K562 (cell line): ENCODE data around the gene SYNPR. TPM values are rescaled to one million over a fixed set of nuclear protein-coding genes. Genes with fewer than 3 reads are reported as not detected.

Source experiments
- ATAC-seq: fragments of 200-7000 bp; cut with Tn5 transposase; 3 replicates; pipeline ENCODE4 v1.9.1; 2020; ENCODE audit warnings: moderate library complexity
- BruUV-seq: library from RNA; stranded (reverse); fragments of 400-500 nt; replicated peaks from 2 replicates; lab custom pipeline; 2021; lab: Mats Ljungman, UMichigan
- CTCF ChIA-PET: fragments of 300-600 bp; formaldehyde crosslinking; extraction: SDS; loops from one replicate; lab custom pipeline; 2021; ENCODE audit warnings: low intra/inter-chr PET ratio; lab: Yijun Ruan, JAX
- POLR2A ChIA-PET: fragments of 300-600, 350-650 bp; sonication (Branson Sonifier 250); formaldehyde crosslinking; extraction: SDS; loops from one replicate; lab custom pipeline; 2021; ENCODE audit warnings: antibody characterized with exemption, inconsistent platforms; lab: Yijun Ruan, JAX
- DNase-seq, 4 experiments: peaks; one replicate each; pipeline versions ENCODE4 v3.0.0 to v3.0.0-alpha.2; 2011 to 2018; ENCODE audit warnings: low spot score in 3 of 4, mixed read lengths in 3 of 4; ENCODE audit errors: extremely low read depth in 1 of 4
- FAIRE-seq: peaks from 2 replicates; lab custom pipeline; 2011; peaks lifted over from hg19 to GRCh38; lab: Jason Lieb, UNC
- H2AFZ ChIP-seq: 2 replicates; pipeline ENCODE4 v1.6.0; 2011; ENCODE audit warnings: low read depth, low read length, control low read depth, inconsistent platforms
- H3K27ac ChIP-seq: fragments of 200-600 bp; 3 replicates; pipeline ENCODE4 v1.8.0; 2011; ENCODE audit warnings: low read depth, mild to moderate bottlenecking, control low read depth, inconsistent platforms, low read length, moderate library complexity, mixed read lengths; ENCODE audit errors: extremely low read depth
- H3K27me3 ChIP-seq, 2 experiments: fragments of 300-600 bp in 1 of 2; 2 replicates in 1 of 2; 3 replicates in 1 of 2; pipeline versions ENCODE4 v1.6.0 to v1.8.0; 2011; ENCODE audit warnings: inconsistent platforms in 2 of 2, low read length in 2 of 2, mild to moderate bottlenecking in 1 of 2, mixed read lengths in 1 of 2, moderate library complexity in 1 of 2; ENCODE audit not compliant: control insufficient read depth in 2 of 2, insufficient read depth in 2 of 2
- H3K36me3 ChIP-seq: fragments of 300-600 bp; 3 replicates; pipeline ENCODE4 v1.8.0; 2011; ENCODE audit warnings: mild to moderate bottlenecking, low read length, inconsistent platforms; ENCODE audit not compliant: control insufficient read depth, insufficient read depth
- H3K4me1 ChIP-seq, 2 experiments: fragments of 200-600 bp in 1 of 2; replicated peaks in 1 of 2; 2 replicates in 1 of 2; 3 replicates in 1 of 2; pipeline versions ENCODE4 v1.5.1 to v1.8.0; 2011; ENCODE audit warnings: inconsistent platforms in 2 of 2, low read length in 2 of 2, mild to moderate bottlenecking in 1 of 2, mixed read lengths in 1 of 2, moderate library complexity in 1 of 2; ENCODE audit not compliant: control insufficient read depth in 2 of 2, insufficient read depth in 2 of 2
- H3K4me2 ChIP-seq: 2 replicates; pipeline ENCODE4 v1.6.1; 2011; ENCODE audit warnings: low read length, control low read depth, inconsistent platforms, mixed read lengths; ENCODE audit not compliant: insufficient read depth
- H3K4me3 ChIP-seq: fragments of 200-600 bp; sonication (generic), shearing (Covaris generic); 2 replicates; pipeline ENCODE4 v1.5.1; 2016; ENCODE audit warnings: control low read depth, inconsistent platforms
- H3K79me2 ChIP-seq: fragments of 200-600 bp; 3 replicates; pipeline ENCODE4 v1.8.0; 2011; ENCODE audit warnings: low read length, inconsistent platforms; ENCODE audit not compliant: control insufficient read depth, insufficient read depth
- H3K9ac ChIP-seq, 2 experiments: 2 replicates each; pipeline versions ENCODE4 v1.6.0 to v1.6.1; 2011; ENCODE audit warnings: low read depth in 2 of 2, low read length in 2 of 2, control low read depth in 1 of 2, inconsistent platforms in 1 of 2, mild to moderate bottlenecking in 1 of 2, mixed read lengths in 1 of 2; ENCODE audit not compliant: insufficient read depth in 1 of 2
- H3K9me1 ChIP-seq: one replicate; pipeline ENCODE4 v1.6.0; 2011; ENCODE audit warnings: inconsistent platforms, mild to moderate bottlenecking, low read length, moderate library complexity; ENCODE audit not compliant: control insufficient read depth, insufficient read depth
- H3K9me3 ChIP-seq: replicated peaks from 2 replicates; pipeline ENCODE4 v1.5.1; 2011; ENCODE audit warnings: low read depth, low read length, inconsistent platforms; ENCODE audit not compliant: control insufficient read depth, insufficient read depth
- H4K20me1 ChIP-seq: replicated peaks from 2 replicates; pipeline ENCODE4 v1.6.1; 2011; ENCODE audit warnings: low read length, inconsistent platforms, mixed read lengths; ENCODE audit not compliant: control insufficient read depth, insufficient read depth
- MAZ ChIP-seq, 2 experiments: fragments of 450-650 bp in 1 of 2; sonication (generic) in 1 of 2; formaldehyde crosslinking; IDR thresholded peaks in 1 of 2; conservative IDR thresholded peaks in 1 of 2; 2 replicates each; pipeline versions ENCODE4 v1.4.0 to v1.5.0; 2020; ENCODE audit warnings: mild to moderate bottlenecking in 1 of 2, missing genetic modification reagents in 1 of 2
- MTA3 ChIP-seq: fragments of 450-650 bp; formaldehyde crosslinking; IDR thresholded peaks from 2 replicates; pipeline ENCODE4 v1.6.1; 2017; ENCODE audit warnings: mild to moderate bottlenecking, borderline replicate concordance
- PHF21A ChIP-seq: fragments of 450-650 bp; IDR thresholded peaks from 2 replicates; pipeline ENCODE4 v1.6.1; 2017; ENCODE audit warnings: low read depth, borderline replicate concordance
- TAF9B ChIP-seq: fragments of 450-650 bp; IDR thresholded peaks from 2 replicates; pipeline ENCODE4 v1.6.1; 2018; ENCODE audit warnings: mild to moderate bottlenecking; ENCODE audit not compliant: partially characterized antibody
- ZNF239 ChIP-seq: fragments of 250-450 bp; sonication (Bioruptor Pico); IDR thresholded peaks from 2 replicates; pipeline ENCODE4 v1.4.0; 2020; ENCODE audit warnings: mild to moderate bottlenecking
- ZNF584 ChIP-seq: fragments of 200-800 bp; sonication (Bioruptor generic); IDR thresholded peaks from 2 replicates; pipeline ENCODE4 v1.6.1; 2016; ENCODE audit warnings: low read depth, mild to moderate bottlenecking, missing genetic modification characterization, missing compliant biosample characterization
- WGBS: fragments of 100-300 bp; shearing (Covaris generic); methylation state at CpG from one replicate; pipeline ENCODE4 v1.1.6; 2016; ENCODE audit warnings: low coverage, mixed read lengths; ENCODE audit not compliant: insufficient coverage; ENCODE audit errors: missing lambda C conversion rate; 5-methylcytosine and 5-hydroxymethylcytosine counted together
- in situ Hi-C: fragments of 300-500 bp; cut with MboI; formaldehyde crosslinking; loops from 4 replicates; pipeline ENCODE4 v1.15.0; 2018; ENCODE audit warnings: inconsistent platforms, mixed read lengths
- intact Hi-C: fragments of 100-400 bp; cut with micrococcal nuclease; formaldehyde crosslinking; loops from 2 replicates; pipeline ENCODE4 v1.14.2; 2022
- polyA plus RNA-seq, 8 experiments: library from polyadenylated mRNA; depleted of rRNA in 4 of 8; stranded (reverse) in 5 of 8; unstranded in 3 of 8; fragments of >200 nt; fragmentation: Nextera tagmentation in 2 of 8; fragmentation: Illumina TruSeq in 1 of 8; extraction: Ambion mirVana in 2 of 8; extraction: Trizol in 1 of 8; gene quantifications; 2 replicates each; pipeline versions ENCODE4 v1.2.1 to v1.2.3, GENCODE V29; 2011 to 2014; ENCODE audit warnings: inconsistent platforms in 1 of 8, missing spikeins in 1 of 8
- total RNA-seq, 7 experiments: library from RNA; depleted of rRNA in 6 of 7; stranded (reverse); fragments of >200 nt in 6 of 7; fragmentation: Illumina TruSeq in 2 of 7; extraction: Trizol in 2 of 7; gene quantifications; 2 replicates each; pipeline versions ENCODE4 v1.2.1 to v1.2.3, GENCODE V29; 2011 to 2021; ENCODE audit warnings: low replicate concordance in 1 of 7
- TF ChIP-seq, protein P1 (sequence below): fragments of 450-650 bp; IDR thresholded peaks from 2 replicates; pipeline ENCODE4 v1.6.1; 2017; ENCODE audit warnings: mild to moderate bottlenecking, moderate library complexity
- TF ChIP-seq, protein P2 (sequence below): fragments of 450-650 bp; conservative IDR thresholded peaks from 2 replicates; pipeline ENCODE4 v1.6.1; 2016; ENCODE audit warnings: missing genetic modification characterization, low read depth, mild to moderate bottlenecking, missing compliant biosample characterization, moderate library complexity
- TF ChIP-seq, protein P3 (sequence below): sonication (generic); formaldehyde crosslinking; IDR thresholded peaks from 2 replicates; pipeline ENCODE4 v1.9.0; 2022; ENCODE audit warnings: mild to moderate bottlenecking, missing genetic modification reagents
- TF ChIP-seq, protein P4 (sequence below): fragments of 450-650 bp; IDR thresholded peaks from 2 replicates; pipeline ENCODE4 v1.6.1; 2016; ENCODE audit warnings: antibody characterized with exemption
- TF ChIP-seq, protein P5 (sequence below): fragments of 250-450 bp; sonication (Bioruptor Pico); IDR thresholded peaks from 2 replicates; pipeline ENCODE4 v1.8.0; 2021; ENCODE audit warnings: borderline replicate concordance, mild to moderate bottlenecking, moderate library complexity; ENCODE audit not compliant: poor library complexity, severe bottlenecking
- TF ChIP-seq, protein P6 (sequence below), 2 experiments: IDR thresholded peaks in 1 of 2; conservative IDR thresholded peaks in 1 of 2; 2 replicates each; pipeline ENCODE4 v1.6.1; 2016; ENCODE audit warnings: low read depth in 2 of 2, mild to moderate bottlenecking in 1 of 2, missing compliant biosample characterization in 1 of 2, missing genetic modification characterization in 1 of 2, moderate library complexity in 1 of 2

Gene SYNPR
- total and polyA plus RNA-seq, 9 of the 15 experiments (the other 6 are each of a cell fraction or from before 2014, with no cell fraction given), result not detected

DNA sequence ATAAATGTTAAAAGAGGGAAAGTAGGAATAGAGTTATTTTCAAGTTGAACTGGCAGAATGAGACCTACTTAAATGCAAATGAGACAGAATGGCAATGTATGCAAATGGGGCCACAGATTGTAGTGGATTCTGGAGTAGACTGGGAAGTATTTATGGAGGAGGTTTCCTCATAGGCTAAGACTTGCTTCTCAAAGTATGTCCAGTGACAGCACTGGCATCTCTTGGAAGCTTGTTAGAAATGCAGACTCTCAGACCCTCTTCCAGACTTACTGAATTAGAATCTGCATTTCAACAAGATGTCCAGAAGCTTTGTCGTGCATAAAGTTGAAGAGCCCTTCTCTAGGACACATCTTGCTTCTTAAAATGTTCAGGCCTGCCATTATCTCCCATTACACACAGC lies 306.6 kb downstream of the SYNPR start (continued):
- TF ChIP-seq, protein P1, sequence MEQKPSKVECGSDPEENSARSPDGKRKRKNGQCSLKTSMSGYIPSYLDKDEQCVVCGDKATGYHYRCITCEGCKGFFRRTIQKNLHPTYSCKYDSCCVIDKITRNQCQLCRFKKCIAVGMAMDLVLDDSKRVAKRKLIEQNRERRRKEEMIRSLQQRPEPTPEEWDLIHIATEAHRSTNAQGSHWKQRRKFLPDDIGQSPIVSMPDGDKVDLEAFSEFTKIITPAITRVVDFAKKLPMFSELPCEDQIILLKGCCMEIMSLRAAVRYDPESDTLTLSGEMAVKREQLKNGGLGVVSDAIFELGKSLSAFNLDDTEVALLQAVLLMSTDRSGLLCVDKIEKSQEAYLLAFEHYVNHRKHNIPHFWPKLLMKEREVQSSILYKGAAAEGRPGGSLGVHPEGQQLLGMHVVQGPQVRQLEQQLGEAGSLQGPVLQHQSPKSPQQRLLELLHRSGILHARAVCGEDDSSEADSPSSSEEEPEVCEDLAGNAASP, result no peak
- no peak for TF ChIP-seq ZNF239 (CRISPR knock-in tag)
- TF ChIP-seq, protein P2, sequence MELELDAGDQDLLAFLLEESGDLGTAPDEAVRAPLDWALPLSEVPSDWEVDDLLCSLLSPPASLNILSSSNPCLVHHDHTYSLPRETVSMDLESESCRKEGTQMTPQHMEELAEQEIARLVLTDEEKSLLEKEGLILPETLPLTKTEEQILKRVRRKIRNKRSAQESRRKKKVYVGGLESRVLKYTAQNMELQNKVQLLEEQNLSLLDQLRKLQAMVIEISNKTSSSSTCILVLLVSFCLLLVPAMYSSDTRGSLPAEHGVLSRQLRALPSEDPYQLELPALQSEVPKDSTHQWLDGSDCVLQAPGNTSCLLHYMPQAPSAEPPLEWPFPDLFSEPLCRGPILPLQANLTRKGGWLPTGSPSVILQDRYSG (tag), result no peak

DNA sequence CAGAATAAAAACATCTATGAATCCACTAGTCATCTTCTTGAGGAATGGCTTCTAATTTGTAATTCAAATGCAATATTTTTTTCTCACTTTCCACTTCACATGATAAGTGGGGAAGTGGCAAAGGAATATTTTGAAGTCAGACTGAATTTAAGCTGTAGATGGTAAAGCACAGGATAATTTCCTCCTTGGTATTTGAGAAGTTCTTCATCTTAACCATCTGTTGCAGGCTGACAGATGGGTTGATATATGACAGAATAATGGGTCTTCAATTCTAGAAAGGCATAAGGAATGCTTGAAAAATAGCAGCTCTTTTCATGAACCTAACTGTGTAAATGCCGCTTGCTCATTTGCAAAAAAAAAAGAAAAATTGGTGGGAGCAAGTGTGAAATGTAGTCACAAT lies 307.8 kb downstream of the SYNPR start:
- POLR2A ChIA-PET, result no interaction called here
- no peak for FAIRE-seq
- no TSS peak for BruUV-seq
- TF ChIP-seq, protein P3, sequence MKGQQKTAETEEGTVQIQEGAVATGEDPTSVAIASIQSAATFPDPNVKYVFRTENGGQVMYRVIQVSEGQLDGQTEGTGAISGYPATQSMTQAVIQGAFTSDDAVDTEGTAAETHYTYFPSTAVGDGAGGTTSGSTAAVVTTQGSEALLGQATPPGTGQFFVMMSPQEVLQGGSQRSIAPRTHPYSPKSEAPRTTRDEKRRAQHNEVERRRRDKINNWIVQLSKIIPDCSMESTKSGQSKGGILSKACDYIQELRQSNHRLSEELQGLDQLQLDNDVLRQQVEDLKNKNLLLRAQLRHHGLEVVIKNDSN, result no peak
- TF ChIP-seq MAZ (CRISPR knock-in tag; conservative IDR thresholded peaks at IDR 0.05 in 1 of 2, IDR thresholded peaks at IDR 0.05 in 1 of 2) (no peak), ZNF584 (CRISPR knock-in tag) (no peak), TAF9B (no peak), PHF21A (no peak), MTA3 (no peak)
- TF ChIP-seq, protein P4, sequence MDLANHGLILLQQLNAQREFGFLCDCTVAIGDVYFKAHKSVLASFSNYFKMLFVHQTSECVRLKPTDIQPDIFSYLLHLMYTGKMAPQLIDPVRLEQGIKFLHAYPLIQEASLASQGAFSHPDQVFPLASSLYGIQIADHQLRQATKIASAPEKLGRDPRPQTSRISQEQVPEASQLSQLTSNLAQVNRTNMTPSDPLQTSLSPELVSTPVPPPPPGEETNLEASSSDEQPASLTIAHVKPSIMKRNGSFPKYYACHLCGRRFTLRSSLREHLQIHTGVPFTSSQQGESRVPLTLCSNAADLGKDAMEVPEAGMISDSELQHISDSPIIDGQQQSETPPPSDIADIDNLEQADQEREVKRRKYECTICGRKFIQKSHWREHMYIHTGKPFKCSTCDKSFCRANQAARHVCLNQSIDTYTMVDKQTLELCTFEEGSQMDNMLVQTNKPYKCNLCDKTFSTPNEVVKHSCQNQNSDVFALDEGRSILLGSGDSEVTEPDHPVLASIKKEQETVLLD, result no peak
- TF ChIP-seq, protein P5, sequence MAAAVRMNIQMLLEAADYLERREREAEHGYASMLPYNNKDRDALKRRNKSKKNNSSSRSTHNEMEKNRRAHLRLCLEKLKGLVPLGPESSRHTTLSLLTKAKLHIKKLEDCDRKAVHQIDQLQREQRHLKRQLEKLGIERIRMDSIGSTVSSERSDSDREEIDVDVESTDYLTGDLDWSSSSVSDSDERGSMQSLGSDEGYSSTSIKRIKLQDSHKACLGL (CRISPR knock-in tag), result no peak
- TF ChIP-seq, protein P6, sequence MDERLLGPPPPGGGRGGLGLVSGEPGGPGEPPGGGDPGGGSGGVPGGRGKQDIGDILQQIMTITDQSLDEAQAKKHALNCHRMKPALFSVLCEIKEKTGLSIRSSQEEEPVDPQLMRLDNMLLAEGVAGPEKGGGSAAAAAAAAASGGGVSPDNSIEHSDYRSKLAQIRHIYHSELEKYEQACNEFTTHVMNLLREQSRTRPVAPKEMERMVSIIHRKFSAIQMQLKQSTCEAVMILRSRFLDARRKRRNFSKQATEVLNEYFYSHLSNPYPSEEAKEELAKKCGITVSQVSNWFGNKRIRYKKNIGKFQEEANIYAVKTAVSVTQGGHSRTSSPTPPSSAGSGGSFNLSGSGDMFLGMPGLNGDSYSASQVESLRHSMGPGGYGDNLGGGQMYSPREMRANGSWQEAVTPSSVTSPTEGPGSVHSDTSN (CRISPR knock-in tag; IDR thresholded peaks at IDR 0.05; ENCODE audit: low read depth), result no peak
- TF ChIP-seq, protein P6 (tag; conservative IDR thresholded peaks at IDR 0.05; ENCODE audit: low read depth), result peak; percentile 31; the same call in 1 of the 2 replicates

More for the DNA sequence above, 307.8 kb downstream of the SYNPR start:
- H3K36me3 ChIP-seq, result no peaks in the 10 kb centered on the region
- H3K4me2 ChIP-seq, result no peak overlapping the region
- CTCF ChIA-PET, result no interaction called here
- H3K4me3 ChIP-seq, result no peak overlapping the region
- H3K27me3 ChIP-seq, result no peaks in the 10 kb centered on the region
- H3K9me3 ChIP-seq, result no peaks in the 10 kb centered on the region
- H3K79me2 ChIP-seq, result no peaks in the 10 kb centered on the region
- no peaks in the 10 kb centered on the region for H4K20me1 ChIP-seq
- DNase-seq, result no peak
- no peaks in the 10 kb centered on the region for H3K4me1 ChIP-seq
- ATAC-seq, result no peak
- no peak overlapping the region for H2AFZ ChIP-seq
- H3K9ac ChIP-seq, result no peak overlapping the region
- in situ Hi-C loops (no loop called here), intact Hi-C loops (no loop called here)
- no peaks in the 10 kb centered on the region for H3K9me1 ChIP-seq
- 11% methylated on average over 1 of the region's 1 CpG for WGBS
- no peak overlapping the region for H3K27ac ChIP-seq
